Forelimb muscle (tissue), 1 donor: ENCODE results near the gene EXOC4. TPM values are rescaled to one million over a fixed set of nuclear protein-coding genes. Genes with fewer than 3 reads are reported as not detected.

Experiments
- DNase-seq: peaks from one replicate; pipeline ENCODE4 v3.0.0-alpha.2; 2013; ENCODE audit warnings: low read depth
- polyA plus RNA-seq: library from polyadenylated mRNA; unstranded; fragments of 120-200 nt; gene quantifications from one replicate; pipeline ENCODE4 v1.2.1, GENCODE V29; 2013; ENCODE audit not compliant: insufficient read length

EXOC4 gene
- polyA plus RNA-seq, 1 donor: 55.2 TPM

GRCh38 chr7:134029743-134030142 is 776.9 kb downstream of the EXOC4 start:
- no peak for DNase-seq

- no peak for DNase-seq
These were observed 777.6 kb downstream of the EXOC4 start for GRCh38 chr7:134030460-134030865.

GRCh38 chr7:134031835-134032617 is 779.1 kb downstream of the EXOC4 start:
- peak; percentile 14 for DNase-seq

GRCh38 chr7:134034652-134035051 is 781.8 kb downstream of the EXOC4 start:
- DNase-seq: no peak

GRCh38 chr7:134037991-134038390 is 785.1 kb downstream of the EXOC4 start:
- DNase-seq: no peak

- DNase-seq: no peak
These were observed 788.1 kb downstream of the EXOC4 start for GRCh38 chr7:134040988-134041387.

GRCh38 chr7:134041477-134041876 is 788.6 kb downstream of the EXOC4 start:
- DNase-seq: no peak

GRCh38 chr7:134042307-134042706 is 789.4 kb downstream of the EXOC4 start:
- DNase-seq: no peak

- DNase-seq: no peak
These were observed 791.8 kb downstream of the EXOC4 start for GRCh38 chr7:134044682-134045081.

GRCh38 chr7:134045716-134046115 is 792.8 kb downstream of the EXOC4 start:
- DNase-seq: no peak

GRCh38 chr7:134046594-134047128 is 793.8 kb downstream of the EXOC4 start:
- DNase-seq: no peak

GRCh38 chr7:134047675-134048074 is 794.8 kb downstream of the EXOC4 start:
- DNase-seq: no peak

- no peak for DNase-seq
These were observed 795.3 kb downstream of the EXOC4 start for GRCh38 chr7:134048166-134048565.

GRCh38 chr7:134051020-134051419 is 798.1 kb downstream of the EXOC4 start:
- DNase-seq: no peak

- DNase-seq: no peak
These were observed 803.9 kb downstream of the EXOC4 start for GRCh38 chr7:134056816-134057215.

GRCh38 chr7:134058521-134058920 is 805.6 kb downstream of the EXOC4 start:
- no peak for DNase-seq

GRCh38 chr7:134058980-134059379 is 806.1 kb downstream of the EXOC4 start:
- DNase-seq: no peak

- no peak for DNase-seq
These were observed 807.0 kb downstream of the EXOC4 start for GRCh38 chr7:134059921-134060320.

GRCh38 chr7:134060874-134061273 is 808.0 kb downstream of the EXOC4 start:
- DNase-seq: no peak

GRCh38 chr7:134062460-134062859 is 809.6 kb downstream of the EXOC4 start:
- no peak for DNase-seq

- DNase-seq: no peak
These were observed 812.5 kb downstream of the EXOC4 start for GRCh38 chr7:134065415-134065814.

- DNase-seq: no peak
These were observed 814.3 kb downstream of the EXOC4 start for GRCh38 chr7:134067164-134067563.

- no peak for DNase-seq
These were observed 815.8 kb downstream of the EXOC4 start for GRCh38 chr7:134068670-134069069.

- DNase-seq: no peak
These were observed 816.3 kb downstream of the EXOC4 start for GRCh38 chr7:134069187-134069586.
